AG09319 (cell line): ENCODE measurements around the gene LDB3.

Experiments used
- DNase-seq: peaks from one replicate; pipeline ENCODE4 v3.0.0-alpha.2; 2010; ENCODE audit warnings: low read depth; ENCODE audit errors: extremely low read depth
- CTCF ChIP-seq: IDR thresholded peaks from 2 replicates; pipeline ENCODE4 v1.5.1; 2011; ENCODE audit warnings: low read depth, mild to moderate bottlenecking, inconsistent platforms, low read length, moderate library complexity

Gene LDB3

GRCh38 chr10:86646933-86647332 is 21.4 kb upstream of the LDB3 start:
- TF ChIP-seq CTCF = no peak
- no peak for DNase-seq

- no peak for DNase-seq
- TF ChIP-seq CTCF = no peak
Observed at GRCh38 chr10:86647773-86648703, 20.3 kb upstream of the LDB3 start.

GRCh38 chr10:86648704-86649427 is 19.4 kb upstream of the LDB3 start:
- DNase-seq = peak; percentile 82
- TF ChIP-seq CTCF = no peak

GRCh38 chr10:86649471-86650150 is 18.7 kb upstream of the LDB3 start:
- TF ChIP-seq CTCF = no peak
- DNase-seq = no peak

GRCh38 chr10:86650151-86650550 is 18.2 kb upstream of the LDB3 start:
- no peak for DNase-seq
- TF ChIP-seq CTCF = no peak

- no peak for TF ChIP-seq CTCF
- no peak for DNase-seq
Observed at GRCh38 chr10:86651021-86651471, 17.3 kb upstream of the LDB3 start.
